Gastrocnemius medialis (tissue), 4 donors: ENCODE measurements around the gene MACC1.

Experiments used
- CTCF ChIP-seq, 5 experiments: fragments of 450-650 bp in 3 of 5; fragments of 200-600 bp in 2 of 5; sonication (generic) in 2 of 5; IDR thresholded peaks in 4 of 5; conservative IDR thresholded peaks in 1 of 5; 1 replicate in 4 of 5; 2 replicates in 1 of 5; pipeline ENCODE4 v1.5.1; 2016 to 2019; ENCODE audit warnings: antibody characterized with exemption in 5 of 5, mild to moderate bottlenecking in 3 of 5, moderate library complexity in 3 of 5
- POLR2A ChIP-seq, 2 donors: fragments of 450-650 bp; IDR thresholded peaks; one replicate each; pipeline ENCODE4 v1.6.1; 2017; ENCODE audit warnings: antibody characterized with exemption in 2 of 2, mild to moderate bottlenecking in 2 of 2, moderate library complexity in 2 of 2

GRCh38 chr7:20238754-20239324, 21.7 kb upstream of the MACC1 start:
- TF ChIP-seq CTCF (IDR thresholded peaks at IDR 0.05 in 4 of 5, conservative IDR thresholded peaks at IDR 0.05 in 1 of 5) (no peak), POLR2A (IDR thresholded peaks at IDR 0.05) (no peak)
